HG02588 (cell line): ENCODE results near the gene BCAT1.
"Not testable (repeated sequence)": the region's sequence is repeated elsewhere in the genome, so short reads cannot be mapped to it uniquely, and the experiment has no call there.

Source experiments
- ATAC-seq: cut with Tn5 transposase; IDR thresholded peaks from one replicate; pipeline ENCODE4 v1.9.1; 2021; ENCODE audit warnings: mild to moderate bottlenecking, moderate library complexity; ENCODE audit not compliant: unreplicated experiment

Gene BCAT1

DNA sequence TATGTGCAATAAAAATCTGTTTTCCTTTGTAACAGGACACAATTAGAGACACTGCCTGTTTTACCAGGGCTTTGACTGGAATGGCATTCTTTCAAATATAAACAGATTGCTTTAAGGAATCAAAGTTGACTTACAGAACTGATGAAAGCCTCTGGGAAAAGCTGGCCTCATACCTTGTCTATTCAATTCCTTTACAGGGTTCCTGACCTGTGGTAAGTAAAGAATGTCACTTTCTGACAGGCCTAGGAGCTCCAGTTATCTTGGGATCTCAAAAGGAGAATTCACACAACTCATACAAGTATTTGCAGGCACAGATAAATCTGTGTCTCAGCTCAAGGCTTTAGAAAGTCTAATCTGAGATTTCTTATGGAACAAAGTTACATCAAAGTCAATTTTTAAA, 88.4 kb downstream of the BCAT1 start:
- ATAC-seq: no peak

DNA sequence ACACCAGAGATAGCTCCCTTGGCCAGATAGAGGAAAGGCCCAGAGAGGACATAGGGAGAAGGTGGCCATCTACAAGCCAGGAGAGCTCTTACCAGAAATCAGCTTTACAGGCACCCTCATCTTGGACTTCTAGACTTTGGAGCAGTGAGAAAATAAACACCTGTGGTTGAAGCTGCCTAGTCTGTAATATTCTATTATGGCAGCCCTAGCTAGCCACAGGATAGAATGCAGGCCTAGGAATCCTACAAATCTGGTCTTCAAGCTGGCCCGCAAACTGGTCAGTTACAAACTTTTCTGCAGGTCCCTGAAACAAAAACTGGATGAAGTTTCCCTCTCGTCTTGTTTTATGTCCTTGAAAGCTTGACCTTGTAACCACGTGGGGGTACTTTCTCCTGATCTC, 92.4 kb downstream of the BCAT1 start:
- ATAC-seq: no peak

DNA sequence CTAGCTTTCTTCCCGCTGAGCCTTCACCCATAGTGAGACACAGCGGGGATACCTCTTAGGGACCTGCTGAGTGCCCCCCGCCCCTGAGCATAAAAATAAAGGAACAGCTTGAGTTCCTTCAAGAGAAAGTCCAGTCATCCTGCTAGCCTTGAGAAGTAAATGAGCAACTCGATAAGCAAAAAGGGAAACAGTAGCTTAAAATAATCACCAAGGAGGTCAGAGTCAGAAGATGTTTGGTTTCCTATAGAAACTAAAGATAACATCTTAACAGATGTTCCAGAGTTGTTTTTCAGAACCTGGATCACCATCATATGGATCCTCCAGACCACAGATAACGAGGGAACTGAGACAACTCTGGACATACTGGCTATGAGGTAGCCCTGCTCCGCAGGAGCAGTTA, 94.0 kb downstream of the BCAT1 start:
- no peak for ATAC-seq

DNA sequence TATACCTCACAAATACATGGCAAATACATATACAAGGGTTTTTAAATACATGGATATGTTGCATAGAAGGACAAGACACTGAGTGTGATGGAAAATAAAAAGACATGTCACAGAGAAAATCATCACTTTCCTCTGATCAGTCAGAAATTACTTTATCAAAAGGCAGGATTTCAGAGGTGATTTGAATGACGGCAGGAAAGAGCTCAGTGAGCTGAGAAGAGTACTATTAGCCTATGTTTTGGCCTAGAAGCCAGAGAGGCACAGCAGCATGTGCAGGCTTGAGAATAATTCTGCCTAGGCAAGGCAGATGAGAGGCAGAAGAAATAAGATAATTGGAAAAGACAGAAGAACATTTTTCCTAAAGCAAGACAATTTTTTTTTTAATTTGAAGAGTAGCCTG, 94.9 kb downstream of the BCAT1 start:
- ATAC-seq: no peak

DNA sequence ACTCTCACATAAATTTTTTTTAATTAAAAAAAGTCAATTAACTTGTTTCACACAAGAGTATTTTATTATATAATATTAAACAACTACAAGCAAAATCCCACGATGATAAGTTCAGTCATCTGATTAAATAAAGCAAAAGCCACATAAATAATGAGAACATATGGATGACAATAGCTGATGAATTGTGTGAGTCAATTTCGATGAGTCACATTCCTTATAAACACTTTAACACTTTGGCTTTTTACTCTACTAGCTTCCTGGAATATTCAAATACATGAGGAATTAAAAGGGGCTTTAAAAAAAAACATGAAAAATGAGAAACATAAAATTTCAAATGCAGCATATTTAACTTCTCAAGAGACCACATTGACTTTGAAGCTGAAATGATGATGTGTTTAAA, 95.3 kb downstream of the BCAT1 start:
- no peak for ATAC-seq

DNA sequence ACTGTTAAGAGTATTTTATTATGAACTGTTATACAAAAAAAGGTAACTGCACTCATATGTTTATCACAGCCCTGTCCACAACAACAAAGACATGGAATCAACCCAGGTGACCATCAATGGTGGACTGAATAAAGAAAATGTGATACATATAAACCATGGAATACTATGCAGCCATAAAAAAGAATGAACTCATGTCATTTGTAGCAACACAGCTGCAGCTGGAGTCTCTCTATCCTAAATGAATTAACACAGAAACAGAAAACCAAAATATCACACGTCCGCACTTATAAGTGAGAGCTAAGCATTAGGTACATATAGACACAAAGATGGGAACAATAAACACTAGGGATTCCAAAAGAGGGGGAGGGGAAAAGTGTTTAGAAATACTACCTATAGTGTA, 95.8 kb downstream of the BCAT1 start:
- no peak for ATAC-seq

DNA sequence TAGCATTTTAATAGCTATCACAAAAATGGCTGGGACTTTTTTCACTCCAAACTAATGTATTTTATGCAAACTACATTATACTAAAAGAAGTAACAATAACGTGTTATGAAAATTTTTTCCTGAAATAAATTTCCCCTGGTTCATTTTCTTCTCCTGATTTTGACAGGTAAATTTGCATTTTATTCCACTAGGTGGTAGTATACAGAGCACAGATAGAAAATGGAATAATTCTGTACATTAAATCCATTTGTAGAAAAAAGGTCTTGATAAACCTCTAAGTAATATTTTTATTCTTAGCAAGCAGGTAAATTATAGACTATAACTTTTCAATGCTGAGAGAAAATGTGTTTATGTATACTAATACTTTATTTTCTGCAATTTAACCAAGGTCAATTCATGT, 96.5 kb downstream of the BCAT1 start:
- no peak for ATAC-seq

DNA sequence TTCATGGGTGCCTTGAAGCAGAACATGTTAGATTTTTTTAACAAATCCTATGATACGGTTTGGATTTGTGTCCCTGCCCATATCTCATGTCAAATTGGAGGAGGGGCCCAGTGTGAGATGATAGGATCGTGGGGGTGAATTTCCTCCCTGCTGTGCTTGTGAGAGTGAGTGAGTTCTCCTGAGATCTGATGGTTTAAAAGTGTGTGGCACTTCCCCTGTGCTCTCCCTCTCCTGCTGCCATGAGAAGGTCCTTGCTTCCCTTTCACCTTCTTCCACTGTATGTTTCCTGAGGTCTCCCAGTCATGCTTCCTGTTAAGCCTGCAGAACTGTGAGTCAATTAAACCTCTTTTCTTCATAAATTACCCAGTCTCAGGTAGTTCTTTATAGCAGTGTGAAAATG, 97.0 kb downstream of the BCAT1 start:
- not testable (repeated sequence) for ATAC-seq

DNA sequence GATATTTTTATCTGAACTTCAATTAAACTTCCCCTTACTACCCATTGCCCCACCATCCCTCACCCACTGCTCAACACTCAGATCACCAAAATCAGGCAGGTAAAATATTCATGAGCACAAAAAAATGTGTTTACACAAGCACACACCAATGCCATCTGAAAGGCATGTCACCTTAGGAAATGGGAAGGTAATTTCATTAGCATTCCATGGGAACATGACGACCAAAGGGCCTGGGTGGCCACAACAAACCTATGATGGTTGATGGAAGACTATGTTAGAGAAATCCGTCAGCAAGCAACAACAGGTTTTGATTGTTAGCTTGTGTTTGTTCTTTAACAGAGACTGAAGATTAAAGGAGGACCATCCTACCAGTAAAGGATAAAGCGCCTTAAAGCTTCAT, 97.6 kb downstream of the BCAT1 start:
- ATAC-seq: no peak

DNA sequence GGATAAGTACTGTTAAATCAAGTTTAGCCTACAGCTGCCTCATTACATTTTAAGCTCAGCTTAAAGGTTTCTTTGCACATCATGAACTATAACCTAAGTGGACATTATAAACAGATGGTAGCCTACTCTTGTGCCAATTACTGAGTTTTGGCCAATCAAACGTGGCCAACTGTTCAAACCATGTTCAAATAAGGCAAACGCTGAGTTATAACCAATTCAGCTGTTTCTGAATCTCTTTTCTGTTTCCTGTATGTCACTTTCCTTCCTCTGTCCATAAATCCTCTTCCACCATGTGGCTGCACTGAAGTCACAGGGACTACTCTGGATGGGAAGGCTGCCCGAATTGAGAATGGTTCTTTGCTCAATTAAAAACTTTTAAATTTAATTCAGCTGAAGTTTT, 98.4 kb downstream of the BCAT1 start:
- ATAC-seq: no peak

DNA sequence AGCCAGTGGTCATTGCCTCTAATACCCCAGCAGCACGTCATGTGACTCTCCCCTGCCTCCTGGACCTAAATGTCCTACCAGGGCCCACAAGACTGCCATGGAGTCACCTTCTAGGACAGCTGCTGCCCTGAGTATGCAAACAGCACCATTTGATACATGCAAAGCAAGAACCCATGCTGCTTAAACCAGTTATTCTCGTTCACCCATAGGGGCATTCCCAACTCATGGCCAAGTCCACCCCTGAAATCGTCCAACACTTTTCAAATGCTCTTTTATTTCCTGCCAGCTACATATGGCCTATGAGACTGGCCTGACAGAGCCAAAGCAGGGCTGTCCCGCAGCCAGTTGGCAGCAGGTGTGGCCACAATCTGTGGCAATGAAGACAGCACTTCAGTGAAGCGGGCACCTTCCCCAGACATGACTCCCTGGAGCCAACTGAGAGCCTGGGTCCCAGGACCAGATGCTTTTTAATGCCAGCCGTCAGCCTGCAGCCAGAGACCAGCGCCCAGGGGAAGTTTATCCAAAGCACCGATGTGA, 99.9 kb downstream of the BCAT1 start:
- no peak for ATAC-seq

DNA sequence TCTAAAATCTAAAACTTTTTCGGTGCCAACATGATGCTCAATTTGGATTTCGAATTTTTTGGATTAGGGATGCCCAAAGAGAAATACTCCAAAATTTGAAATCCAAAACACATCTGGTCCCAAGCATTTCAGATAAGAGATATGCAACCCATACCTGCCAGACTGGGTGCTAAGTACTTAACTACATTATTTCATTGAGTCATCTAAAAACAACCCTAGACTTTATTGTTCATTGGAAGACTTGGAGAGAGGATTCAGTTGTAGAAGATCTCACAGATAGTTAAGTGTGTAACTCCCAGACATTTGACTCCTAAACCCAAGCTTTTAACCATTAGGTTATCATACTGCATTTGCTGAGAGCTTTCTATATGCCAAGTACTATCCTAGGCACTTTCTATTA, 102.2 kb downstream of the BCAT1 start:
- no peak for ATAC-seq

DNA sequence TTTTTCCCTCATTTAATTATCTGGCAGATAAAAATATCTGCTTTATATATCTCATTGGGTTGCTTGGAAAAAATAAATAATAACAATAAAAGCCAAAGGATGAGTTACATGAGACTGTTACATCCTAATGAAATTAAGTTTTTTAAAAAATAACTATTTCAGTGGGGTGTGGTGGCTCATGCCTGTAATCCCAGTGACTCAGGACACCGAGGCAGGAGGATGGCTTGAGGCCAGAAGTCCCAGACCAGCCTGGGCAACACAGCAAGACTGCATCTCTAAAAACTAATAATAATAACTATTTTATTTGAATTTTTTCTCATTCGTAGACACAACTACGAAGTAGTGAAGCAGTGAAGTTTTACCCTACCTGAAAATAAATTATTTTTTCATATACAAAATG, 103.3 kb downstream of the BCAT1 start:
- no peak for ATAC-seq

DNA sequence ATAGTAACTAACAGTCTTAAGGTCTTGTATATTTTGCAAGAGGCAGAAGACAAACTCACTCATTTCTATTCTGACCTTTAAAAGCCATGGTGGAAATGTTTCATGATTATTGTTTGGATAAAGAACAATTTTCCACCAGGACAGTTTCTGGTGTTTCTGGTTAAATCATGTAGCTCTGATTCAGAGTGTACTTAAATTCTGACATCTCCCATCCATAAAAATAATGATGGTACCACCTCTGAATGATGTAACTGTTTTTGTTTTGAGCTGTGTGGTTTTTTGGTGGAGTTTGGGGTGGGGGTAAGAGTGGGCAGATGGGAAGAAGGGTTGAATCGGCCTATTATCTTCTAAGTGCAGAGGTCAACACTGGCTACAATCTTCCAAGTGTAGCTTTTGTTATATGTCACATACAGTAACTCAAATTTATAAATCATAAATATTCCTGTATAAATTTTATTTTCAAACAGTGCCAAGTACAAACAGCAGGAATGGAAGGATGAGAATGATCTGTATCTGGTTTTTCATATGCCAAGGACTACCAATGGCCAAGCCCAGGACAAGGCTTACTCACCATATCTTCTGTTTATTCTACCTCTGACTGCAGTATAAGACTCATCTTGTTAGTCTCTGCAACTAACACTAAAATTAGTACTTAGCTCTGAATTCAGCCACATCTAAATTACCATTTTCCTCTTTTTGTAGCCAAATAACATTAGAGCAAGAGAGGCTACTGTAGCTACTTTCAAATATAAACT, 108.7 kb downstream of the BCAT1 start:
- ATAC-seq: no peak

DNA sequence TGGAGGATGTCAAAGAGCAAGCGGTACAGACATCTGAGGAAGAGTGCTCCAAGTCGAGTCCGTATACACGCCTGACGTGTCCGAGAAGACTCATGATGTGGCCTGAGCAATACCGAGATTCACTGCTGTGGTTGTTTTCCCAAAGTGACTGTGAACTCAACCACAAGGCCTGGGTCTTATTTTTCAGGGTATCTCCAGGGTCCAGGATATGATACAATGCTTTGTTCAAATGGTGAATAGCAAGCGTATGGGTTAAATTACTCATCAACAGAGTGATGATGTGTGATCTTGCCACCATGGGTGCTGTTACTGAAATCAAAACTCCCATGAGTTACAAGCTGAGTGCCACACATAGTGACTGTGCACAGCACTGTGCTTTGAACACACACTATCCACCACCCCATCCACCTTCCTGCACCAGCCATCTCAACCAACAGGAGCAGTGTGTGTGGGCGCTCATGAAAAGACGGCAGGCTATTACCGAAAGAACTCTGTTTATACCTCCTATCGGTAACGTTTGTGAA, 109.6 kb downstream of the BCAT1 start:
- peak; percentile 79 for ATAC-seq

DNA sequence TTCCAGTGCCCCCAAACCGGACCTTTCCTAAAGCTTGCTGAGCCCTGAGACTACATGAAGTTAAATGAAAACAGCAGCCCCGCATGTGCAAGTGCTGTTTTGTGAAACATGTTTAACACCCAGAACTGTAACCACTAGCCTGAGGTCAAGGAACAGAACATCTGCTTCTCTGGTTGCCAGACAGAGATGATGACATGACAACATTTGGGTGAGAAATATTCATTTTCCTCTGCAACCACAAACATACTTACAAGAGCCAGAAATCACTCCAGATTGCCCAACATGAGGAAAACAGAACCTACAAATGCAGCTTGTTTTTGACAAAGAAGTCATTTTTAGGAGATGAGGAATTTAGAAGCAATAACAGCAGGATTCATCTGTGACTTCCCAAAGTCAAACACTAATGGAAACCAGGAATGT, 110.4 kb downstream of the BCAT1 start:
- ATAC-seq: peak; percentile 52

DNA sequence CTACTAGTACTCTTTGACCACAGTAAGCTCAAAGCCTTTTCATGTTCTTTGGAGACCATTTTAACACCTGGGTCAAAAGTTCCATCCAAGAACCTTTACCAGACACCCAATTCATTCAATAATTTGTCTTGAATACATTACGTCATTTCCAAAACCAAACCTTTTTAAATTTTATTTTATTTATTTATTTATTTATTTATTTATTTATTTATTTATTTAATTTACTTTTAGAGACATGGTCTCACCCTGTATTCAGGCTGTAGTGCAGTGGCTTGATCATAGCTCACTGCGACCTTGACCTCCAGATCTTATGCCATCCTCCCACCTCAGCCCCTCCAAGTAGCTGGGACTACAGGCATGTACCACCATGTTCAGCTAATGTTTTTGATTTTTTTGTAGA, 113.5 kb downstream of the BCAT1 start:
- no peak for ATAC-seq

DNA sequence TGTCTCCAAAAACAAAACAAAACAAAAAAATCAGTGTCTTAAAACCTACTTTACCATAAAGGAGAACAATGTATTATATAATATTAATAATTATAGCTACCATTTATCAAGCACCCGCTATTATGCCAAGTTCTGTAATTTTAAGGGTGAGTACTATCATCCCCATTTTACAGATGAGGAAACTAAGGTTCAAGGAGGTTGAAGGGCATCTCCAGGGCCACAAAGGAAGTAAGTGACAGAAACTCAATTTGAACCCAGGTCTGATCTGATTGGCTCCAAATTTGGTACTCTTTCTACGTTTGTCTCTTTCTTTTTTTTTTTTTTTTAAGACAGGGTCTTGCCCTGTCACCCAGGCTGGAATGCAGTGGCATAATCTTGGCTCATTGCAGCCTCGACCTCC, 115.4 kb downstream of the BCAT1 start:
- ATAC-seq: no peak

DNA sequence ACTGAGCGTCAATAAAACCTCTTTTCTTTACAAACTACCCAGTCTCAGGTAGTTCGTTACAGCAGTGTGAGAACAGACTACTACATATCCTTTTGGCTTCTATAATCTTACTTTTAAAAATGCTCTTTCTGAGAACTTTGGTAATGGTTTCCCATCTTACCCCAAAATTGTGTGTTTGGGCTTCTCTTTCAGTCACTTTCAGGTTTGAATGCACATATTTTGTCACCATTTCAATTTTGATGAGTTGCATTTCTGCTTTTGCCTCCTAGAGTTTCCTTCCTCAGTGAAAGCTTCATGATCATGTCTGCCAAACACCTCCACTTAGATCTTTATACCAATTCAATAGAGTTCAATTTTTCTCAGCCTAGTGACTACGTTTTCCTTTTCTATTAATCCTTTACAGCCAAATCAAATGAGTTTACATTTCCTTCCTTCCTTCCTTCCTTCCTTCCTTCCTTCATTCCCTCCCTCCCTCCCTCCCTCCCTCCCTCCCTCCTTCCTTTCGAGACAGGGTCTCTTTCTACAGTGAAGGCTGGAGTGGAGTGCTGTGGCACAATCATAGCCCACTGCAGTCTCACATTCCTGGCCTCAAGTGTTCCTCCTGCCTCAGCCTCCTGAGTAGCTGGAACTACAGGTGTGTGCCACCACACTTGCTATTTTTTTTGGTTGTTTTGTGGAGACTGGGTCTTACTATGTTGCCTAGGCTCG, 124.9 kb downstream of the BCAT1 start:
- no peak for ATAC-seq

DNA sequence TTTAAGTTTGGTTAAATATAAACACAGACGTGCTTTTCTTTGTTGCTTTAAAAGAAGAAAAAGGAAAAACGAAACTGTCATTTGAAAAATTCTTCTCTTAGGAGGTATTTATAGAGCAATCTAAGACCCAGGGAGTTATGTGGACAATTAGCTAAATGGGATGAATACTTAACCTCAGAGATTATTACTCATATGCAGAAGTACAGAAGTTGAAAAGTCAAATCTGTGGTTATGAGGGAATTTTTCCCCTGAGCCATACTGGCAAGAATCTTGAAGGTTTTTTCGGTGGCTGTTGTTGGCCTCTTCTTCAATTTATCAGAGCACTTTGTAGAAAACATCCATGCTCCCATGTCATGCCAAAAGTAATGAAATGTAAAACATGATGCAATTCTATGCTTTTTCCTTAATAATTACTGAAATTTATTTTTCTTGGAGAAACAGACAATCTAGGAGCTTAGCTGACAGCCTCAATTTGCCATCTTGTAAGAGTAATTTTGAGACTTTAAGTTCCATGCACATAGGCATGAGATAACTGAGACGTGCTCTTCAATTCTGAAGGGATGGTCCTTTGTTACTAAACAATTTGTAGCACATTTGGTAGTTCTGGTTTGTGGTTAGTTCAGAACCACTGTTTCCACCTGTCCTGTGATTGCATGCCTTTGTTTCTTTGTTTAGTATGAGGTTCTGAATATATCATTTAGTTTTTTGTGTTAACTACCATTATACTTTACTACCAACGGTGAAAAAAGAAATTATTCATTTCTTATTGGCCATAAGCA, 126.6 kb downstream of the BCAT1 start:
- ATAC-seq: peak; percentile 79

DNA sequence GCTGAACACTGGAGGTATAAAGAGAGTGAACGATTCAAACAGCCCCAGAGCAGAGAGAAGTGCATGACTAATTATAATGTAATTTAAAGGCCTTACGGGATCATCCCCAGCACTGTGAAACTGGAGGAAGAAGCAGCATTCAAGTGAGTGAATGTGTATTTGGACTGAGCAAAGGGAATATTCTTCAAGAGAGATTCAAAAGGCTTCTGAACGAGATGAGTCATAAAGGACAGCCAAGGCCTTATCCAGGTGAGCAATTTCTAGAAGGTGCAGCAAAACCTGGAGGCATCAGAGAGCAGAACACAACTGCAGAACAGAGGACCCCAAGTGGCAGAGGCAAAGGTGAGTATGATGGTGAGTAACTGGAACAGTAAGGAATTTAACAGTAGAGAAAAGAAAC, 127.2 kb downstream of the BCAT1 start:
- peak; percentile 53 for ATAC-seq
